GM12892 (cell line): Measurements from ENCODE around the gene SH3RF2.
"Not testable (repeated sequence)": the region's sequence is repeated elsewhere in the genome, so short reads cannot be mapped to it uniquely, and the experiment has no call there.

ENCODE experiments used
- POLR2A ChIP-seq: IDR thresholded peaks from 2 replicates; pipeline ENCODE4 v1.6.1; 2011; ENCODE audit warnings: low read depth, low read length, control low read depth
- TAF1 ChIP-seq: IDR thresholded peaks from 2 replicates; pipeline ENCODE4 v1.6.1; 2011; ENCODE audit warnings: low read depth, mild to moderate bottlenecking, control low read depth, low read length, borderline replicate concordance

DNA sequence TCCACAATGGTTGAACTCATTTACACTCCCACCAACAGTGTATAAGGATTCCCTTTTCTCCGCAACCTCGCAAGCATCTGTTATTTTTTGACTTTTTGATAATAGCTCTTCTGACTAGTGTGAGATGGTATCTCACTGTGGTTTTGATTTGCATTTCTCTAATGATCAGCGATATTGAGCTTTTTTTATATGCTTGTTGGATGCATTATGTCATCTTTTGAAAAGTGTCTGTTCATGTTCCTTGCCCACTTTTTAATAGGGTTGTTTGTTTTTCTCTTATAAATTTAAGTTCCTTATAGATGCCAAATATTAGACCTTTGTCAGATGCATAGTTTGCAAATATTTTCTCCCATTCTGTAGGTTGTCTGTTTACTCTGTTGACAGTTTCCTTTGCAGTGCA is 17.8 kb downstream of the SH3RF2 start:
- not testable (repeated sequence) for TF ChIP-seq POLR2A, TAF1
